ENCODE measurements around the gene SLC35F5.
"Not testable (repeated sequence)": the region's sequence is repeated elsewhere in the genome, so short reads cannot be mapped to it uniquely, and the experiment has no call there.

DNA sequence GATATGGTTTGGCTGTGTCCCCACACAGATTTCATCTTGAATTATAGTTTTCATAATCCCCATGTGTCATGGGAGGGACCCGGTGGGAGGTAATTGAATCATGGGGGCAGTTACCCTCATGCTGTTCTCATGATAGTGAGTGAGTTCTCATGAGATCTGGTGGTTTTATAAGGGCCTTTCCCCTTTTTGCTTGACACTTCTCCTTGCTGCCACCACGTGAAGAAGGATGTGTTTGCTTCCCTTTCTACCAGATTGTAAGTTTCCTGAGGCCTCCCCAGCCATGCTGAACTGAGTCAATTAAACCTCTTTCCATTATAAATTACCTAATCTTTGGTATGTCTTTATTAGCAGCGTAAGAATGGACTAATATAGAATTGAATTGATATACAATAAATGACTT lies 65.6 kb downstream of the SLC35F5 start:
- TF ChIP-seq, protein P1, sequence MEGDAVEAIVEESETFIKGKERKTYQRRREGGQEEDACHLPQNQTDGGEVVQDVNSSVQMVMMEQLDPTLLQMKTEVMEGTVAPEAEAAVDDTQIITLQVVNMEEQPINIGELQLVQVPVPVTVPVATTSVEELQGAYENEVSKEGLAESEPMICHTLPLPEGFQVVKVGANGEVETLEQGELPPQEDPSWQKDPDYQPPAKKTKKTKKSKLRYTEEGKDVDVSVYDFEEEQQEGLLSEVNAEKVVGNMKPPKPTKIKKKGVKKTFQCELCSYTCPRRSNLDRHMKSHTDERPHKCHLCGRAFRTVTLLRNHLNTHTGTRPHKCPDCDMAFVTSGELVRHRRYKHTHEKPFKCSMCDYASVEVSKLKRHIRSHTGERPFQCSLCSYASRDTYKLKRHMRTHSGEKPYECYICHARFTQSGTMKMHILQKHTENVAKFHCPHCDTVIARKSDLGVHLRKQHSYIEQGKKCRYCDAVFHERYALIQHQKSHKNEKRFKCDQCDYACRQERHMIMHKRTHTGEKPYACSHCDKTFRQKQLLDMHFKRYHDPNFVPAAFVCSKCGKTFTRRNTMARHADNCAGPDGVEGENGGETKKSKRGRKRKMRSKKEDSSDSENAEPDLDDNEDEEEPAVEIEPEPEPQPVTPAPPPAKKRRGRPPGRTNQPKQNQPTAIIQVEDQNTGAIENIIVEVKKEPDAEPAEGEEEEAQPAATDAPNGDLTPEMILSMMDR (IDR thresholded peaks at IDR 0.05 in 2 of 3, conservative IDR thresholded peaks at IDR 0.05 in 1 of 3; ENCODE audit: control insufficient read depth in 2 of 3, extremely low read depth in 1 of 3, insufficient read depth in 1 of 3, low read depth in 3 of 3, low read length in 3 of 3) = not testable (repeated sequence)
- TF ChIP-seq, protein P2, sequence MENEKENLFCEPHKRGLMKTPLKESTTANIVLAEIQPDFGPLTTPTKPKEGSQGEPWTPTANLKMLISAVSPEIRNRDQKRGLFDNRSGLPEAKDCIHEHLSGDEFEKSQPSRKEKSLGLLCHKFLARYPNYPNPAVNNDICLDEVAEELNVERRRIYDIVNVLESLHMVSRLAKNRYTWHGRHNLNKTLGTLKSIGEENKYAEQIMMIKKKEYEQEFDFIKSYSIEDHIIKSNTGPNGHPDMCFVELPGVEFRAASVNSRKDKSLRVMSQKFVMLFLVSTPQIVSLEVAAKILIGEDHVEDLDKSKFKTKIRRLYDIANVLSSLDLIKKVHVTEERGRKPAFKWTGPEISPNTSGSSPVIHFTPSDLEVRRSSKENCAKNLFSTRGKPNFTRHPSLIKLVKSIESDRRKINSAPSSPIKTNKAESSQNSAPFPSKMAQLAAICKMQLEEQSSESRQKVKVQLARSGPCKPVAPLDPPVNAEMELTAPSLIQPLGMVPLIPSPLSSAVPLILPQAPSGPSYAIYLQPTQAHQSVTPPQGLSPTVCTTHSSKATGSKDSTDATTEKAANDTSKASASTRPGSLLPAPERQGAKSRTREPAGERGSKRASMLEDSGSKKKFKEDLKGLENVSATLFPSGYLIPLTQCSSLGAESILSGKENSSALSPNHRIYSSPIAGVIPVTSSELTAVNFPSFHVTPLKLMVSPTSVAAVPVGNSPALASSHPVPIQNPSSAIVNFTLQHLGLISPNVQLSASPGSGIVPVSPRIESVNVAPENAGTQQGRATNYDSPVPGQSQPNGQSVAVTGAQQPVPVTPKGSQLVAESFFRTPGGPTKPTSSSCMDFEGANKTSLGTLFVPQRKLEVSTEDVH (IDR thresholded peaks at IDR 0.05; ENCODE audit: low read depth, partially characterized antibody) = not testable (repeated sequence)
- not testable (repeated sequence) for TF ChIP-seq CBFB (IDR thresholded peaks at IDR 0.05; ENCODE audit: low read depth); CHD2 (IDR thresholded peaks at IDR 0.05; ENCODE audit: borderline replicate concordance, low read depth, low read length); SREBF2 (IDR thresholded peaks at IDR 0.05; ENCODE audit: low read length); ZNF274 (IDR thresholded peaks at IDR 0.05; ENCODE audit: insufficient read depth, insufficient read length); EZH2 (IDR thresholded peaks at IDR 0.05; ENCODE audit: borderline replicate concordance, control insufficient read depth, low read depth, low read length)

Data from GM12878 (cell line).